Liver (tissue), 9 donors: Measurements from ENCODE around the gene PARD3B. TPM values are rescaled to one million over a fixed set of nuclear protein-coding genes. Genes with fewer than 3 reads are reported as not detected.

Source experiments
- DNase-seq: peaks from one replicate; pipeline ENCODE4 v3.0.0-alpha.2; 2017; ENCODE audit warnings: low spot score
- H3K27ac ChIP-seq, 2 donors: one replicate each; pipeline ENCODE4 v1.7.0; 2013; ENCODE audit warnings: inconsistent platforms in 2 of 2, low read length in 2 of 2, control low read depth in 1 of 2, low read depth in 1 of 2, mild to moderate bottlenecking in 1 of 2
- H3K27me3 ChIP-seq, 4 donors: one replicate each; pipeline versions ENCODE4 v1.6.1 to v1.7.0; 2013; ENCODE audit warnings: low read length in 3 of 4, inconsistent platforms in 1 of 4, mild to moderate bottlenecking in 1 of 4, moderate library complexity in 1 of 4; ENCODE audit not compliant: control insufficient read depth in 4 of 4, insufficient read depth in 4 of 4
- H3K36me3 ChIP-seq, 4 donors: one replicate each; pipeline versions ENCODE4 v1.6.1 to v1.7.0; 2013; ENCODE audit warnings: low read length in 3 of 4, mild to moderate bottlenecking in 3 of 4, low read depth in 1 of 4, moderate library complexity in 1 of 4; ENCODE audit not compliant: control insufficient read depth in 4 of 4, insufficient read depth in 3 of 4
- H3K4me1 ChIP-seq, 4 donors: one replicate each; pipeline versions ENCODE4 v1.6.1 to v1.7.0; 2013; ENCODE audit warnings: low read length in 3 of 4, mild to moderate bottlenecking in 3 of 4, moderate library complexity in 1 of 4; ENCODE audit not compliant: control insufficient read depth in 4 of 4, insufficient read depth in 4 of 4
- H3K4me3 ChIP-seq, 3 donors: one replicate each; pipeline versions ENCODE4 v1.6.1 to v1.7.0; 2013; ENCODE audit warnings: low read length in 3 of 3, control low read depth in 1 of 3, low read depth in 1 of 3, mild to moderate bottlenecking in 1 of 3
- H3K9ac ChIP-seq, 2 donors: one replicate each; pipeline ENCODE4 v1.7.0; 2013; ENCODE audit warnings: low read length in 2 of 2, mild to moderate bottlenecking in 2 of 2, moderate library complexity in 2 of 2, control low read depth in 1 of 2, low read depth in 1 of 2
- H3K9me3 ChIP-seq, 4 donors: one replicate each; pipeline versions ENCODE4 v1.6.1 to v1.7.0; 2013; ENCODE audit warnings: low read length in 3 of 4; ENCODE audit not compliant: control insufficient read depth in 4 of 4
- EGR1 ChIP-seq, 2 donors: IDR thresholded peaks; 2 replicates each; pipeline ENCODE4 v1.6.1; 2016 to 2018; ENCODE audit warnings: antibody characterized with exemption in 2 of 2, low read depth in 2 of 2
- FOXA1 ChIP-seq: IDR thresholded peaks from 2 replicates; pipeline ENCODE4 v1.6.1; 2016; ENCODE audit warnings: antibody characterized with exemption
- FOXA2 ChIP-seq: IDR thresholded peaks from 2 replicates; pipeline ENCODE4 v1.6.1; 2016; ENCODE audit warnings: antibody characterized with exemption
- GABPA ChIP-seq, 2 donors: IDR thresholded peaks in 1 of 2; conservative IDR thresholded peaks in 1 of 2; 2 replicates each; pipeline ENCODE4 v1.6.1; 2016; ENCODE audit warnings: antibody characterized with exemption in 2 of 2, mild to moderate bottlenecking in 1 of 2, moderate library complexity in 1 of 2
- HNF4A ChIP-seq, 2 donors: conservative IDR thresholded peaks; 2 replicates each; pipeline ENCODE4 v1.6.1; 2016; ENCODE audit warnings: antibody characterized with exemption in 2 of 2, mild to moderate bottlenecking in 2 of 2
- HNF4G ChIP-seq: IDR thresholded peaks from 2 replicates; pipeline ENCODE4 v1.6.1; 2016; ENCODE audit warnings: antibody characterized with exemption
- NR2F2 ChIP-seq: IDR thresholded peaks from 2 replicates; pipeline ENCODE4 v1.6.1; 2016; ENCODE audit warnings: antibody characterized with exemption
- RAD21 ChIP-seq, 2 donors: IDR thresholded peaks; 2 replicates each; pipeline ENCODE4 v1.6.1; 2016; ENCODE audit warnings: antibody characterized with exemption in 2 of 2, mild to moderate bottlenecking in 2 of 2
- RXRA ChIP-seq, 2 donors: IDR thresholded peaks; 2 replicates each; pipeline ENCODE4 v1.6.1; 2017 to 2018; ENCODE audit warnings: antibody characterized with exemption in 2 of 2, mild to moderate bottlenecking in 1 of 2
- SP1 ChIP-seq: IDR thresholded peaks from 2 replicates; pipeline ENCODE4 v1.6.1; 2018; ENCODE audit warnings: antibody characterized with exemption, mild to moderate bottlenecking
- TAF1 ChIP-seq: conservative IDR thresholded peaks from 2 replicates; pipeline ENCODE4 v1.6.1; 2016; ENCODE audit warnings: antibody characterized with exemption, mild to moderate bottlenecking
- YY1 ChIP-seq: IDR thresholded peaks from 2 replicates; pipeline ENCODE4 v1.6.1; 2016; ENCODE audit warnings: antibody characterized with exemption, mild to moderate bottlenecking
- WGBS: extraction: QIAGEN DNeasy Blood & Tissue Kit; methylation state at CpG from one replicate; pipeline ENCODE4 v1.1.7; 2013; 5-methylcytosine and 5-hydroxymethylcytosine counted together
- polyA plus RNA-seq, 2 donors: library from polyadenylated mRNA; stranded (reverse) in 1 of 2; unstranded in 1 of 2; fragments of 200-250 nt in 1 of 2; fragments of >200 nt in 1 of 2; fragmentation: Nextera tagmentation in 1 of 2; extraction: Ambion mirVana in 1 of 2; gene quantifications; one replicate each; pipeline versions ENCODE4 v1.2.1 to v1.2.3, GENCODE V29; 2013 to 2015
- total RNA-seq, 2 donors: library from RNA; depleted of rRNA; stranded (reverse); fragments of >200 nt; gene quantifications; one replicate each; pipeline ENCODE4 v1.2.3, GENCODE V29; 2014
- TF ChIP-seq, protein P1 (sequence below): IDR thresholded peaks from 2 replicates; pipeline ENCODE4 v1.6.1; 2016; ENCODE audit warnings: antibody characterized with exemption
- TF ChIP-seq, protein P2 (sequence below): IDR thresholded peaks from 2 replicates; pipeline ENCODE4 v1.6.1; 2016; ENCODE audit warnings: antibody characterized with exemption
- TF ChIP-seq, protein P3 (sequence below): IDR thresholded peaks from 2 replicates; pipeline ENCODE4 v1.6.1; 2016; ENCODE audit warnings: antibody characterized with exemption, mild to moderate bottlenecking
- TF ChIP-seq, protein P4 (sequence below): IDR thresholded peaks from 2 replicates; pipeline ENCODE4 v1.6.1; 2016; ENCODE audit warnings: antibody characterized with exemption
- TF ChIP-seq, protein P5 (sequence below): fragments of 150-350 bp; IDR thresholded peaks from 2 replicates; pipeline ENCODE4 v1.5.1; 2017; ENCODE audit warnings: improper control_type of control experiment, low read depth, low read length; ENCODE audit not compliant: missing input control
- donor health status: healthy.
- donor health status: healthy.
- donor health status: healthy.
- donor health status: healthy.
- donor health status: healthy.

The PARD3B gene
- total and polyA plus RNA-seq, 4 donors = 1.1 to 10.3 (median 3.7) TPM

DNA sequence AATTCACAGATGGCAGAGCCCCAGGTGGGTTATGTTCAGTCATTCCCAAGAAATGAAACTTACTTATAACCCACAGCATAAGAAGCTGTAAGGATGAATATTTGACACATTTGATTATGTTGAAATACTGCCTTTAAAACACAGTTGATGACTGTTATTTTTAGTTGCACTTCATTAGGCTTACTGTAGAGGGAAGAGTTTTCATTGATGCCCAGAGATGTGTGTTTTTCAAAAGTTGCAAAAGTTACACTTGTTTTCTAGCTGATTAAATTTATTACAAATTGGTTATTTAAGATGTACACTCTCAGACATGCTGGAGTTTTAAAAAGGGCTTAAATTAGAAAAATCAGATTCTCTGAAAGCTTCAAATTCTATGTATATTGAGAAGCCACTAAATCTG is 506.1 kb downstream of the PARD3B start:
- H3K9me3 ChIP-seq = no peaks in the 10 kb centered on the region
- H3K9ac ChIP-seq = no peak overlapping the region
- no peaks in the 10 kb centered on the region for H3K27me3 ChIP-seq
- H3K4me3 ChIP-seq = no peak overlapping the region
- TF ChIP-seq RAD21 (IDR thresholded peaks at IDR 0.05) (peak in 1 of 2 donors; percentile 41), NR2F2 (no peak)
- peaks cover 0 to 3% (median 0%) of the 10 kb centered on the region in 4 donors for H3K36me3 ChIP-seq
- no peaks in the 10 kb centered on the region for H3K4me1 ChIP-seq
- H3K27ac ChIP-seq = no peak overlapping the region
- DNase-seq = no peak

DNA sequence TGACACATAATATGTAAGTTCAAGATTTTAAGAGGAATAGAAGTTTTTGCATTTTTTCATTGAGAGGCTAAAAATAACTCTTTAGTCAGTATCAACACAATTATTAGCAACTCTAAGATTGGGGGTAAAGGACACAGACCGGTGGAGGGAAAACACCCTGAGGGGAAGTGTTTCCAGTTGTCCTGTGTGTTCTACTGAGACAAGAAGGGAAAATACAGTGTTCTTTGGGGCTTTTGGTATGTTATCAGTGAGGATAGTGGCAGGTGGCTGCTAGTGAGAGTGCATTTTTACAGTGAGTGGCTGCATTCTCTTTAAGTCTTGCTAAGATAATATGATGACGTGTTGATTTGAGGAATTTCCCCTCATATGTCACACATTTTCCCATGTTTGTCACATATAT is 507.5 kb downstream of the PARD3B start:
- H3K9me3 ChIP-seq = no peaks in the 10 kb centered on the region
- DNase-seq = no peak
- no peak overlapping the region for H3K27ac ChIP-seq
- TF ChIP-seq HNF4A (conservative IDR thresholded peaks at IDR 0.05) (no peak), TAF1 (no peak), RXRA (IDR thresholded peaks at IDR 0.05) (no peak), YY1 (no peak), GABPA (IDR thresholded peaks at IDR 0.05 in 1 of 2, conservative IDR thresholded peaks at IDR 0.05 in 1 of 2) (no peak), RAD21 (IDR thresholded peaks at IDR 0.05) (no peak), FOXA2 (no peak), FOXA1 (no peak), NR2F2 (no peak), EGR1 (IDR thresholded peaks at IDR 0.05; ENCODE audit: low read depth in 2 of 2) (no peak), HNF4G (no peak), SP1 (no peak)
- TF ChIP-seq, protein P1, sequence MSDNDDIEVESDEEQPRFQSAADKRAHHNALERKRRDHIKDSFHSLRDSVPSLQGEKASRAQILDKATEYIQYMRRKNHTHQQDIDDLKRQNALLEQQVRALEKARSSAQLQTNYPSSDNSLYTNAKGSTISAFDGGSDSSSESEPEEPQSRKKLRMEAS = no peak
- TF ChIP-seq, protein P2, sequence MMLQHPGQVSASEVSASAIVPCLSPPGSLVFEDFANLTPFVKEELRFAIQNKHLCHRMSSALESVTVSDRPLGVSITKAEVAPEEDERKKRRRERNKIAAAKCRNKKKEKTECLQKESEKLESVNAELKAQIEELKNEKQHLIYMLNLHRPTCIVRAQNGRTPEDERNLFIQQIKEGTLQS = no peak
- TF ChIP-seq, protein P3, sequence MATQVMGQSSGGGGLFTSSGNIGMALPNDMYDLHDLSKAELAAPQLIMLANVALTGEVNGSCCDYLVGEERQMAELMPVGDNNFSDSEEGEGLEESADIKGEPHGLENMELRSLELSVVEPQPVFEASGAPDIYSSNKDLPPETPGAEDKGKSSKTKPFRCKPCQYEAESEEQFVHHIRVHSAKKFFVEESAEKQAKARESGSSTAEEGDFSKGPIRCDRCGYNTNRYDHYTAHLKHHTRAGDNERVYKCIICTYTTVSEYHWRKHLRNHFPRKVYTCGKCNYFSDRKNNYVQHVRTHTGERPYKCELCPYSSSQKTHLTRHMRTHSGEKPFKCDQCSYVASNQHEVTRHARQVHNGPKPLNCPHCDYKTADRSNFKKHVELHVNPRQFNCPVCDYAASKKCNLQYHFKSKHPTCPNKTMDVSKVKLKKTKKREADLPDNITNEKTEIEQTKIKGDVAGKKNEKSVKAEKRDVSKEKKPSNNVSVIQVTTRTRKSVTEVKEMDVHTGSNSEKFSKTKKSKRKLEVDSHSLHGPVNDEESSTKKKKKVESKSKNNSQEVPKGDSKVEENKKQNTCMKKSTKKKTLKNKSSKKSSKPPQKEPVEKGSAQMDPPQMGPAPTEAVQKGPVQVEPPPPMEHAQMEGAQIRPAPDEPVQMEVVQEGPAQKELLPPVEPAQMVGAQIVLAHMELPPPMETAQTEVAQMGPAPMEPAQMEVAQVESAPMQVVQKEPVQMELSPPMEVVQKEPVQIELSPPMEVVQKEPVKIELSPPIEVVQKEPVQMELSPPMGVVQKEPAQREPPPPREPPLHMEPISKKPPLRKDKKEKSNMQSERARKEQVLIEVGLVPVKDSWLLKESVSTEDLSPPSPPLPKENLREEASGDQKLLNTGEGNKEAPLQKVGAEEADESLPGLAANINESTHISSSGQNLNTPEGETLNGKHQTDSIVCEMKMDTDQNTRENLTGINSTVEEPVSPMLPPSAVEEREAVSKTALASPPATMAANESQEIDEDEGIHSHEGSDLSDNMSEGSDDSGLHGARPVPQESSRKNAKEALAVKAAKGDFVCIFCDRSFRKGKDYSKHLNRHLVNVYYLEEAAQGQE = no peak
- TF ChIP-seq, protein P4, sequence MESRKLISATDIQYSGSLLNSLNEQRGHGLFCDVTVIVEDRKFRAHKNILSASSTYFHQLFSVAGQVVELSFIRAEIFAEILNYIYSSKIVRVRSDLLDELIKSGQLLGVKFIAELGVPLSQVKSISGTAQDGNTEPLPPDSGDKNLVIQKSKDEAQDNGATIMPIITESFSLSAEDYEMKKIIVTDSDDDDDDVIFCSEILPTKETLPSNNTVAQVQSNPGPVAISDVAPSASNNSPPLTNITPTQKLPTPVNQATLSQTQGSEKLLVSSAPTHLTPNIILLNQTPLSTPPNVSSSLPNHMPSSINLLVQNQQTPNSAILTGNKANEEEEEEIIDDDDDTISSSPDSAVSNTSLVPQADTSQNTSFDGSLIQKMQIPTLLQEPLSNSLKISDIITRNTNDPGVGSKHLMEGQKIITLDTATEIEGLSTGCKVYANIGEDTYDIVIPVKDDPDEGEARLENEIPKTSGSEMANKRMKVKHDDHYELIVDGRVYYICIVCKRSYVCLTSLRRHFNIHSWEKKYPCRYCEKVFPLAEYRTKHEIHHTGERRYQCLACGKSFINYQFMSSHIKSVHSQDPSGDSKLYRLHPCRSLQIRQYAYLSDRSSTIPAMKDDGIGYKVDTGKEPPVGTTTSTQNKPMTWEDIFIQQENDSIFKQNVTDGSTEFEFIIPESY = no peak
- TF ChIP-seq, protein P5, sequence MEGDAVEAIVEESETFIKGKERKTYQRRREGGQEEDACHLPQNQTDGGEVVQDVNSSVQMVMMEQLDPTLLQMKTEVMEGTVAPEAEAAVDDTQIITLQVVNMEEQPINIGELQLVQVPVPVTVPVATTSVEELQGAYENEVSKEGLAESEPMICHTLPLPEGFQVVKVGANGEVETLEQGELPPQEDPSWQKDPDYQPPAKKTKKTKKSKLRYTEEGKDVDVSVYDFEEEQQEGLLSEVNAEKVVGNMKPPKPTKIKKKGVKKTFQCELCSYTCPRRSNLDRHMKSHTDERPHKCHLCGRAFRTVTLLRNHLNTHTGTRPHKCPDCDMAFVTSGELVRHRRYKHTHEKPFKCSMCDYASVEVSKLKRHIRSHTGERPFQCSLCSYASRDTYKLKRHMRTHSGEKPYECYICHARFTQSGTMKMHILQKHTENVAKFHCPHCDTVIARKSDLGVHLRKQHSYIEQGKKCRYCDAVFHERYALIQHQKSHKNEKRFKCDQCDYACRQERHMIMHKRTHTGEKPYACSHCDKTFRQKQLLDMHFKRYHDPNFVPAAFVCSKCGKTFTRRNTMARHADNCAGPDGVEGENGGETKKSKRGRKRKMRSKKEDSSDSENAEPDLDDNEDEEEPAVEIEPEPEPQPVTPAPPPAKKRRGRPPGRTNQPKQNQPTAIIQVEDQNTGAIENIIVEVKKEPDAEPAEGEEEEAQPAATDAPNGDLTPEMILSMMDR = no peak
- no peak overlapping the region for H3K4me3 ChIP-seq
- no peaks in the 10 kb centered on the region for H3K4me1 ChIP-seq
- no peaks in the 10 kb centered on the region for H3K27me3 ChIP-seq
- 93% methylated on average over 2 of the region's 2 CpGs for WGBS
- H3K9ac ChIP-seq = no peak overlapping the region
- H3K36me3 ChIP-seq = peaks cover 0 to 3% (median 0%) of the 10 kb centered on the region in 4 donors
